ENCODE data around the gene TMEM179. TPM values are rescaled to one million over a fixed set of nuclear protein-coding genes. Genes with fewer than 3 reads are reported as not detected.

Gene TMEM179
- total RNA-seq, 4 donors from 2014 or later, result not detected

DNA sequence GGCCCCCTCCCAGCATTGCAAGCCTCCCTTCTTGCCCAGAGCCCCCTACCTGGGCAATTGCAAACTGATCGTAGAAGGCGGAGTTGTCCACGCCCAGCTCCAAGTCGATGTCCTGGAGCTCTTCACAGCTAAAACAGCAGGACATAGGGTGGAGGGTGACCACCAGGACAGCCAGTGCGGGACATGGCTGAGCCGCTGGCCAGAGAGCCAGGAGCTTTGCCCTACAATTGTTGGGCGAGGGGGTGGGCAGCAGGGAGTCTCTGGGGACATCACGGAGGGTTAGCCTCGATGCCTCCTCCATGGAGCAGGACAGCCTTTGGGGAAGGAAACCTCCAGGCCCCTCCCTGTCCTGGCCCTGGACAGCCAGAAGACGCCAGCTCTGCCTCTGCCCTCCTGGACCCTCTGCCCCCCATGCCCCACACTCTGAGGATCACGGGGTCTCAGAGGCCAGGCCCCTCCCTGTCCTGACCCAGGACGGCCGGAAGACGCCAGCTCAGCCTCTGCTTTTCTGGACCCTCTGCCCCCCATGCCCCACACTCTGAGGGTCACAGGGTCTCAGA is 9.4 kb downstream of the TMEM179 start:
- TF ChIP-seq, protein P1, sequence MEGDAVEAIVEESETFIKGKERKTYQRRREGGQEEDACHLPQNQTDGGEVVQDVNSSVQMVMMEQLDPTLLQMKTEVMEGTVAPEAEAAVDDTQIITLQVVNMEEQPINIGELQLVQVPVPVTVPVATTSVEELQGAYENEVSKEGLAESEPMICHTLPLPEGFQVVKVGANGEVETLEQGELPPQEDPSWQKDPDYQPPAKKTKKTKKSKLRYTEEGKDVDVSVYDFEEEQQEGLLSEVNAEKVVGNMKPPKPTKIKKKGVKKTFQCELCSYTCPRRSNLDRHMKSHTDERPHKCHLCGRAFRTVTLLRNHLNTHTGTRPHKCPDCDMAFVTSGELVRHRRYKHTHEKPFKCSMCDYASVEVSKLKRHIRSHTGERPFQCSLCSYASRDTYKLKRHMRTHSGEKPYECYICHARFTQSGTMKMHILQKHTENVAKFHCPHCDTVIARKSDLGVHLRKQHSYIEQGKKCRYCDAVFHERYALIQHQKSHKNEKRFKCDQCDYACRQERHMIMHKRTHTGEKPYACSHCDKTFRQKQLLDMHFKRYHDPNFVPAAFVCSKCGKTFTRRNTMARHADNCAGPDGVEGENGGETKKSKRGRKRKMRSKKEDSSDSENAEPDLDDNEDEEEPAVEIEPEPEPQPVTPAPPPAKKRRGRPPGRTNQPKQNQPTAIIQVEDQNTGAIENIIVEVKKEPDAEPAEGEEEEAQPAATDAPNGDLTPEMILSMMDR (IDR thresholded peaks at IDR 0.05), result no peak
- ATAC-seq (ENCODE audit: low FRiP score) (no peak), DNase-seq (ENCODE audit: low spot score) (no peak)

DNA sequence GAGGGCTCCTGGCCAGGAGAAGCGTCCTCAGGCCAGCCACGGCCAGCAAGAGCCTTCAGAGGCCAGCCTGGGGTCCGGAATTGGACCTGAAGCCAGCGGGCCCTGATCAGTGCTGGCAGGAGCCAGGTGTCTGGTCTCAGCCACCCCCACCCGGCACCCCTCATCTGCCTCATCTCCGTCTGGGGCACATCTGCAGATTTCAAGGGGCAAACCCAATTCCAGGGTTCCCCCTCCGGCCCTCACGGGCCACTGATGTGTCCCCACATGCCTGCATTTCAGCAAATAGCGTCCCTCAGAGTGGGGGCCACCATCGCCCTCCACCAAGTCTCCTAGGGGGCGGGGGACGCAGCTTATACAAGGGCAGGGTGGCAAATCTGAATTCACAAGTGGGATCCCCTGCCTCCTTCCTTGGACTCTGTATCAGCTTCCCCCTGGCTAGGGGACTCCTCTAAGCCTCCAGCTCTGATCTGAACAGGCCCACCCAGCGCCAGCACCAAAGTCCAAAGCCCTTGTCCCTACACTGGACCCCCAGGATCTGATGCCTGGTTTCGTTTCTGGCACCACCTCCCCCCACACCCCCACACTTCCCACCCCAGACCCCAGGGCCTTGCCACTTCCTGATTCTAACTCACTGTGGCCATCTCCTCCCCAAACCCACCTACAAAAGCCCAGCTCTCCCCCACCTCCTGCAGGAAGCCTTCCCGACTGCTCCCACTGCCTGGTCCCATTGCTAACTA is 10.1 kb downstream of the TMEM179 start:
- ATAC-seq (ENCODE audit: low FRiP score), result no peak

DNA sequence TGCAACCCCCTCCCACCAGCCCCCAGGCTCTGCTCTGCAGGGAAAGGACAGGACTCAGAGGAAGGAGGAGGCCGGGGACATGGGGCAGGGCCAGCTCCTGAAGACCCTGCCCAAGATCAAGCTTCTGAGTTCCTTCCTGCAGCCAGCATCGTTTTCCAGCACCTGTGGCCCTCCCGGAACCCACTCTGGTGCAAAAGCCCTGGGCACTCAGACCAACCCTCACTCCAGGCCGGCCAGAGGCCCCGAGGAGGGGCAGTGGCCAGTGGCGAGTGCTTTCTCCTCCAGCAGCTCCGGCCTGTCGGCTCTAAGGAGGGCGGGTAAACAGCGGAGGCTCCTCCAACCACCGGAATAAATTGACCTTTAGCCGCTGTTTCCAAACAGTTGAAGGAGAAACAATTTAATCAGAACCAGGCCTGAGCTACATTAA is 10.8 kb downstream of the TMEM179 start:
- DNase-seq (ENCODE audit: low spot score) (no peak), ATAC-seq (ENCODE audit: low FRiP score) (no peak)
- TF ChIP-seq, protein P1 (IDR thresholded peaks at IDR 0.05), result no peak

More for the DNA sequence above, 10.1 kb downstream of the TMEM179 start:
- TF ChIP-seq, protein P1 (IDR thresholded peaks at IDR 0.05), result no peak
- no peak for DNase-seq (ENCODE audit: low spot score)

DNA sequence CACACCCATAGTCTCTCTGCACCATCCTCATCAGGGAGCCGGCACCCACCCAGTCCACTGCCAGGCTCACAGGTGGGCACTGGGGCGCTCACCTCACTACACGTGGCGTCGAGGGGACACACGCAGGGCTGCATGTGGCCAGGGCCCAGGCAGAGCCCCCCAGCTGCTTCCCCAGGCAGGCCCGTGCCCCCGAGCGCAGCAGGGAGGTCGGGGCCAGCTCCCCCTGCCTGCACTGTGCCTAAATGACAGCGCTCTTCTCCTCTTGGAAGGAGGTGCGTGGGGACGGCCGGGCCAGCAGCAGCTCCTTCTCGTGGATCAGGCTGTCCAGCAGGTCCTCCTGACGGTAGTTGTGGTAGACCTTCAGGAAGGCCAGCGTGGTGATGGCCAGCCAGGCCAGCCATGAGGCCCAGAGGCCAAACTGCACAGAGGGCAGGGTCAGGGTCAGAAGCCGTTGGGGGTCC is 11.3 kb downstream of the TMEM179 start:
- TF ChIP-seq, protein P1 (IDR thresholded peaks at IDR 0.05), result no peak
- DNase-seq (ENCODE audit: low spot score) (no peak), ATAC-seq (ENCODE audit: low FRiP score) (no peak)

DNA sequence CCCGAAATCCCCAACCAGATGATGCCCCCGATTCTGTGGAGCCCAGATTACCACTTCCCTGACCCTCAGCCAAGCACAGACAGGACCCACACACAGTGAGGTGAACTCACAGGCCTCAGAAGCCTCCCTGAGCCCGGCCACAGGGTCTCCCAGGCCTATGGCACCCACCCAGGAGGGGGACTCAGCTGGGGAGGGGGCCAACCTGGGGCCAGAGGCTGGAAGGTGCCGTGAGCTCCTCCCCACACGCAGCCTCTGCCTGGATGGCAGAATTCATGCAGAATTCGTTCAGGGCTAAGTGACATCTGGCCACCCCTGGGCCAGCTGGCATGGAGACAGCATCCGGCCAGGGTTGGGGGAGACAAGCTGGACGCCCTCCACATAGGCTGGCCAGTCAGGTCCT is 11.8 kb downstream of the TMEM179 start:
- DNase-seq (ENCODE audit: low spot score), result no peak
- TF ChIP-seq, protein P1 (IDR thresholded peaks at IDR 0.05), result no peak

DNA sequence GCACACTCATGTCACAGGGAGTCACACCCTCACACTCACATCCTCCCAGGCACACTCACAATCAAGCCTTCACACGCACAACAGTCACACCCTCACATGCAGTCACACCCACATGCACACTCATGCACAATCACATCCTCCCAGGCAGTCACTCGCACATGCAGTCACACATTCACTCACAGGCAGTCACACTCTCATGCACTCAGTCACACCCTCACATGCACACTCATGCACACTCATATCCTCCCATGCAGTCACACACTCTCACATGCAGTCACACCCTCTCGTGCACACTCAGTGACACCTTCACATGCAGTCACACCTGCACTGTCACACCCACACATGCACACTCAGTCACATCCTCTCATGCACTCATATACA is 12.3 kb downstream of the TMEM179 start:
- DNase-seq (ENCODE audit: low spot score), result no peak
- TF ChIP-seq, protein P1 (IDR thresholded peaks at IDR 0.05), result no peak
- ATAC-seq (ENCODE audit: low FRiP score), result no peak

More for the DNA sequence above, 11.8 kb downstream of the TMEM179 start:
- ATAC-seq (ENCODE audit: low FRiP score), result no peak
